CD8-positive, alpha-beta memory T cell (primary cell): Measurements from ENCODE around the gene TTC9. TPM values are rescaled to one million over a fixed set of nuclear protein-coding genes. Genes with fewer than 3 reads are reported as not detected.
A peak's percentile ranks its signal among the peaks of the same experiment; 100 is the strongest.

Source experiments
- CTCF ChIA-PET: fragments of 350-600 bp; sonication (Branson Sonifier 250); formaldehyde crosslinking; loops from one replicate; lab custom pipeline; 2021; ENCODE audit warnings: antibody characterized with exemption; lab: Charles Lee
- POLR2A ChIA-PET: fragments of 350-600 bp; sonication (Branson Sonifier 250); formaldehyde crosslinking; loops from one replicate; lab custom pipeline; 2021; ENCODE audit warnings: antibody characterized with exemption; lab: Charles Lee
- DNase-seq, 5 donors: peaks; one replicate each; pipeline versions ENCODE4 v3.0.0 to v3.0.0-alpha.2; 2020 to 2022; ENCODE audit warnings: mixed read lengths in 1 of 5
- H3K27ac ChIP-seq: one replicate; pipeline ENCODE4 v1.7.0; 2013; ENCODE audit warnings: low read depth, mild to moderate bottlenecking, low read length, moderate library complexity
- H3K27me3 ChIP-seq: 2 replicates; pipeline ENCODE4 v1.7.0; 2013; ENCODE audit warnings: low read length, mild to moderate bottlenecking; ENCODE audit not compliant: insufficient read depth, poor library complexity, severe bottlenecking
- H3K36me3 ChIP-seq: 2 replicates; pipeline ENCODE4 v1.7.0; 2013; ENCODE audit warnings: mild to moderate bottlenecking, low read length, moderate library complexity; ENCODE audit not compliant: insufficient read depth
- H3K4me1 ChIP-seq: 2 replicates; pipeline ENCODE4 v1.7.0; 2013; ENCODE audit warnings: mild to moderate bottlenecking, low read length, moderate library complexity; ENCODE audit not compliant: insufficient read depth
- H3K4me3 ChIP-seq: 2 replicates; pipeline ENCODE4 v1.7.0; 2013; ENCODE audit warnings: mild to moderate bottlenecking, low read length
- H3K9me3 ChIP-seq: 2 replicates; pipeline ENCODE4 v1.7.0; 2013; ENCODE audit warnings: mild to moderate bottlenecking, low read length
- H3K27ac Mint-ChIP-seq, 8 donors: one replicate each; pipeline ENCODE4 v1.8.0; 2020 to 2021; ENCODE audit warnings: mixed read lengths in 8 of 8, mild to moderate bottlenecking in 6 of 8, inconsistent platforms in 3 of 8, moderate library complexity in 3 of 8
- H3K27me3 Mint-ChIP-seq, 2 donors: one replicate each; pipeline ENCODE4 v1.8.0; 2020 to 2021; ENCODE audit warnings: mixed read lengths in 2 of 2, mild to moderate bottlenecking in 1 of 2, moderate library complexity in 1 of 2
- H3K36me3 Mint-ChIP-seq, 3 donors: one replicate each; pipeline ENCODE4 v1.8.0; 2020 to 2021; ENCODE audit warnings: mixed read lengths in 3 of 3, inconsistent platforms in 1 of 3, mild to moderate bottlenecking in 1 of 3
- H3K4me1 Mint-ChIP-seq, 3 donors: one replicate each; pipeline ENCODE4 v1.8.0; 2020 to 2021; ENCODE audit warnings: mixed read lengths in 3 of 3, inconsistent platforms in 1 of 3, mild to moderate bottlenecking in 1 of 3
- H3K4me3 Mint-ChIP-seq, 7 donors: one replicate each; pipeline ENCODE4 v1.8.0; 2020 to 2021; ENCODE audit warnings: mixed read lengths in 7 of 7, mild to moderate bottlenecking in 6 of 7, moderate library complexity in 4 of 7, inconsistent platforms in 2 of 7
- H3K9me3 Mint-ChIP-seq, 5 donors: one replicate each; pipeline ENCODE4 v1.8.0; 2020 to 2022; ENCODE audit warnings: mixed read lengths in 5 of 5, mild to moderate bottlenecking in 3 of 5, moderate library complexity in 2 of 5, inconsistent platforms in 1 of 5
- polyA plus RNA-seq: library from polyadenylated mRNA; unstranded; fragments of 300-500 nt; fragmentation: Illumina TruSeq; gene quantifications from one replicate; pipeline ENCODE4 v1.2.3, GENCODE V29; 2021
- total RNA-seq, 2 experiments: library from RNA; stranded (reverse); gene quantifications; one replicate each; pipeline ENCODE4 v1.2.3, GENCODE V29; 2021

Gene TTC9
- total and polyA plus RNA-seq, 3 experiments from 2014 or later, result 5.8 to 12.5 (median 6.5) TPM

DNA sequence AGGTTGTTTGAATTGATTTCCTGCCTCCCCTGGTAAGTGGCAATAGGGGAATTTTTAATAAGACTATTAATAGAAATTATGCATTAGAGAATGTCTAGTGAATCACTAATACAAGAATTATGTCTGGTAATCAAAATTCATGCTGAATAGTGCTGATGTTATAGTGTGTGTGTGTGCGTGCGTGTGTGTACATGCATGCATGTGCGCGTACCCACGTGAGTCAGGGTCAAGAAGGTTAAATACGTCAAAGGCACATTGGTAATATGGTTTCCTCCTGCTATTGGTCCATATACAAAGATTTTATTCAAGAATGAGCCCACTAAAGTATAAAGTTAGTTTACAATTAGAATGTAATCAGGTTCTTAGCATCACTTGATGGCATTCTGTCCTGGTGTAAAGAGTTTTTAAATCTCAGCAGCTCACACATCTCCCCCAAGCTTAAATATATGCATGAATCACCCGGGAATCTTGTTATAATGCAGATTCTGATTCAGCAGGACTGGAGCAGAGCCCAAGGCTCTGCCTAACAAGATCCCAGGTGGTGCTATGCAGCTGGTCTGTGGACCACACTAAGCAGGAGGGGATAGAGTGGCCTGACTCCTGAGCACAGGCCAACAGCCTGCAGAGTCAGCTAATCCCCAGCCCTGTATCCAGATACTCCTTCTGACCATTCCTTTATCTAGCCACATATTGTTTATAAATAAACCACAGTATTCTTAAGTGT, 43.9 kb downstream of the TTC9 start:
- no peaks in the 10 kb centered on the region for H3K36me3 ChIP-seq
- no peaks in the 10 kb centered on the region for H3K27me3 ChIP-seq
- no peak overlapping the region for H3K4me3 ChIP-seq
- no peaks in the 10 kb centered on the region for H3K9me3 ChIP-seq
- Mint-ChIP-seq H3K36me3 (peaks cover 0 to 4% (median 2%) of the 10 kb centered on the region in 3 donors), H3K27me3 (peaks cover 0 to 1% of the 10 kb centered on the region in 2 donors), H3K4me1 (no peaks in the 10 kb centered on the region), H3K4me3 (no peak overlapping the region), H3K9me3 (no peaks in the 10 kb centered on the region), H3K27ac (peak overlapping the region in 1 of 8 donors; percentile 20)
- no peak overlapping the region for H3K27ac ChIP-seq
- ChIA-PET POLR2A (no interaction called here), CTCF (no interaction called here)
- H3K4me1 ChIP-seq, result no peaks in the 10 kb centered on the region
- no peak for DNase-seq

DNA sequence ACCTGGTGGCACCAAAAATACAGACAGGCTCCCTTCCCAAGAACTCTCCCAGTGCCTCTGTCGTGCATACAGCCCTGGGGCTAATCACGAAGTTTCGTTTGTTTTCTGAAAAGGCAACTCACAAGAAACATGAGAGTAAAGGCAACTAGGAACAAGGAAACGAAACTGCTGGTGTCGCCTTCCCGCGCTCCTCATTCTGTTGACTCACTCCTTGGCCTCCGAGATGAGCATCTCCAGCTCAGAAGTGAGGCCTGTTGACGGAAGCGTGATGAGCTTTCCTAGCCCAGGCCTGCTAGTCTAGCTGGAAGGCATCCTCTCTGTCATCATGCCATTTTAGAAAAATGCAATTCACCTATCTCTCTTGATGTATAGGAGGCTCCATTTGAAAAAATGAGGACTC, 50.5 kb downstream of the TTC9 start:
- no peaks in the 10 kb centered on the region for H3K27me3 ChIP-seq
- no peaks in the 10 kb centered on the region for H3K4me1 ChIP-seq
- Mint-ChIP-seq H3K27ac (no peak overlapping the region), H3K4me1 (no peaks in the 10 kb centered on the region), H3K9me3 (no peaks in the 10 kb centered on the region), H3K4me3 (no peak overlapping the region), H3K36me3 (peaks cover 0 to 2% (median 0%) of the 10 kb centered on the region in 3 donors), H3K27me3 (peaks cover 0 to 1% of the 10 kb centered on the region in 2 donors)
- H3K27ac ChIP-seq, result no peak overlapping the region
- no peaks in the 10 kb centered on the region for H3K9me3 ChIP-seq
- no peak overlapping the region for H3K4me3 ChIP-seq
- H3K36me3 ChIP-seq, result no peaks in the 10 kb centered on the region
- no peak for DNase-seq
- POLR2A ChIA-PET, result no interaction called here
- CTCF ChIA-PET, result no interaction called here

DNA sequence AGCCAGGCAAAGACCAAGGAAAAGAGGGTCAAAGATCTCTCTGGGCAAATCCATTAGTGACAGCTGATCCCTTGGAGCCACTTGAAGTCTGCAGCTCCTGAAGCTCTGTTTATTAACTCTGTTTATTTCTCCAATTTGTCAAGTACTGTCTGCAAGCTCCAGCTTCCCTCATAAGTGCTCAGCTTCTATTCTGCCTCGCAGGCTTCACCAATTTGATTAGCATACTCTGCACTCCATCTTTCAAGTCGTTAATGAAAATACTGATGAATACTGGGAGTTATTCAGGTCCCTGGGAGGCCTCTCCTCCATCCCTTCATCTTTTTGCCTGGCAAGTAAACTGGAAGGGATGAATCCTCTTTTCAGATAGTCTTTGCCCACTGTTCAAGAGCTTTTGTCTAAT, 54.3 kb downstream of the TTC9 start:
- POLR2A ChIA-PET, result no interaction called here
- H3K36me3 Mint-ChIP-seq, result peaks cover 0 to 2% (median 0%) of the 10 kb centered on the region in 3 donors

DNA sequence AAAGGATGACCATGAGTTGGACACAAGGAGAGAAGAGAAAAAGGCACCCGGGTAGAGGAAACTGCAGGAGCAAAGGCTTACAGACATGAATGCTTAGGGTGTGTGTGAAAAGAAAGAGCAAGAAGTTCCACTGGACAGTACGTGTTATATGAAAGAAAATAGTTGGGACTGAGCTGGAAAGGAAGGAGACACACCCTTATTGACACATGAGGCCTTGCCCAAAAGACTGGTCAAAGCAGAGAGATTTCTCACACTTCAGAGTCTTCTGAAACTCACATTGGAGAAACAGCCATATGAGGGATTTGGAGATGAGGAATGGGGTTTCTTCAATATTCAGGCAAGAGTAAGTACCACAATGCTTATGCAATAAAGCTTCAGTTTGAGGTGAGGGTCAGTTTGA, 56.0 kb downstream of the TTC9 start:
- Mint-ChIP-seq H3K27me3 (peaks cover 0 to 3% of the 10 kb centered on the region in 2 donors), H3K36me3 (peaks cover 0 to 2% (median 0%) of the 10 kb centered on the region in 3 donors)
- CTCF ChIA-PET, result interaction anchor here (1.2 kb wide), 1 partner anchor 16 kb away, joined by 5 read pairs; no protein-coding TSS in a partner anchor

More for the DNA sequence above, 54.3 kb downstream of the TTC9 start:
- Histone ChIP-seq H3K36me3 (no peaks in the 10 kb centered on the region), H3K4me1 (no peaks in the 10 kb centered on the region), H3K9me3 (no peaks in the 10 kb centered on the region), H3K27me3 (no peaks in the 10 kb centered on the region), H3K4me3 (no peak overlapping the region), H3K27ac (no peak overlapping the region)
- Mint-ChIP-seq H3K27ac (peak overlapping the region in 1 of 8 donors; percentile 39), H3K9me3 (no peaks in the 10 kb centered on the region), H3K4me3 (no peak overlapping the region), H3K4me1 (no peaks in the 10 kb centered on the region), H3K27me3 (no peaks in the 10 kb centered on the region)
- DNase-seq, result no peak
- CTCF ChIA-PET, result no interaction called here

DNA sequence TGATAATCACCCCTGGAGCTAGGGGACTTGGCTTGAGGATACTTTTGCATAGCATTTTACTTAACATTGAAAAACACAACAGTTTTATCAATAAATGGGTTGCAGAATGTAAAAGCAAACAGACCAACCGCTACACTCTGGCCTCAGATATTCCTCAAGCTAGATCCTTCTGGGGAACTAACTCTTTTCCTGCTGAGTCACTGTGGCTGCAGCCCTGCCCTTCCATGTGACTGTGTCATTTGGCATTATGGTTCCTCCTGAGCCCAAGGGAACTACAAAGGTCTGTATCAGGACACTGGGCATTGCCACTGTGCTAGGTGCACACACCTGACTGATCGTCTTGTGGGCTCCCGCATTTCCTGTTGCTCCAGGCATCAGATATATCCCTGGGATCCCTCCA, 56.6 kb downstream of the TTC9 start:
- ChIA-PET CTCF (interaction anchor here (1.2 kb wide), 1 partner anchor 15 kb away, joined by 5 read pairs; no protein-coding TSS in a partner anchor), POLR2A (no interaction called here)
- Histone ChIP-seq H3K4me3 (no peak overlapping the region), H3K36me3 (no peaks in the 10 kb centered on the region), H3K4me1 (no peaks in the 10 kb centered on the region), H3K27ac (no peak overlapping the region), H3K27me3 (no peaks in the 10 kb centered on the region), H3K9me3 (no peaks in the 10 kb centered on the region)
- Mint-ChIP-seq H3K4me1 (peaks cover 0 to 4% (median 0%) of the 10 kb centered on the region in 3 donors), H3K4me3 (no peak overlapping the region), H3K27me3 (peaks cover 0 to 3% of the 10 kb centered on the region in 2 donors), H3K27ac (no peak overlapping the region), H3K9me3 (no peaks in the 10 kb centered on the region), H3K36me3 (peaks cover 0 to 2% (median 0%) of the 10 kb centered on the region in 3 donors)
- no peak for DNase-seq

More for the DNA sequence above, 56.0 kb downstream of the TTC9 start:
- H3K9me3 Mint-ChIP-seq, result no peaks in the 10 kb centered on the region
- H3K27ac ChIP-seq, result no peak overlapping the region
- no peak overlapping the region for H3K4me3 Mint-ChIP-seq
- H3K27me3 ChIP-seq, result no peaks in the 10 kb centered on the region
- H3K9me3 ChIP-seq, result no peaks in the 10 kb centered on the region
- POLR2A ChIA-PET, result no interaction called here
- no peak for DNase-seq
- H3K4me3 ChIP-seq, result no peak overlapping the region
- H3K4me1 ChIP-seq, result no peaks in the 10 kb centered on the region
- peaks cover 0 to 4% (median 0%) of the 10 kb centered on the region in 3 donors for H3K4me1 Mint-ChIP-seq
- H3K27ac Mint-ChIP-seq, result no peak overlapping the region
- no peaks in the 10 kb centered on the region for H3K36me3 ChIP-seq

DNA sequence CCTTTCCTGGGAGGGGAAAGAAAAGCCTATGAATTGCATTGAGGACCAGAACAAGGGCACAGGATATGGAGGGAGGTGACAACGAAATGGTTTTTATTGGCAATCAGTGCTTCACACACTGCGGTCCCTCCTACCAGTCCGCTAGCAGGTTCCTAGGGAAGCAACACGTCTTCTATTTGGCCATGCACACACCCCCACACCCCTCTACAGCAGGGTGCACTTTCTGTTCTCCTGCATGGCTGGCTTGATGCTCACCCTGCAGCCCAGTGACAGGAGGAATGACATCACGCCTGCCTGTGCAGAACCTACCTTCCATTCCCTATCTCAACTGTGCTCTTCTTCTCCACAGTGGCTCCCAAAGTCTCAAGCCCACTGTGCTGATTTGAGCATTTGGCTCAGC, 57.9 kb downstream of the TTC9 start:
- H3K9me3 Mint-ChIP-seq, result no peaks in the 10 kb centered on the region
- H3K4me3 ChIP-seq, result no peak overlapping the region
- no peaks in the 10 kb centered on the region for H3K4me1 ChIP-seq
- H3K27ac Mint-ChIP-seq, result no peak overlapping the region
- POLR2A ChIA-PET, result no interaction called here
- H3K27me3 Mint-ChIP-seq, result peaks cover 0 to 3% of the 10 kb centered on the region in 2 donors
- peaks cover 0 to 4% (median 0%) of the 10 kb centered on the region in 3 donors for H3K4me1 Mint-ChIP-seq
- H3K27ac ChIP-seq, result no peak overlapping the region
- H3K4me3 Mint-ChIP-seq, result no peak overlapping the region
- no peaks in the 10 kb centered on the region for H3K27me3 ChIP-seq
- H3K36me3 ChIP-seq, result no peaks in the 10 kb centered on the region
- CTCF ChIA-PET, result interaction anchor here (1.5 kb wide), 1 partner anchor 38 kb away, joined by 3 read pairs; no protein-coding TSS in a partner anchor
- no peaks in the 10 kb centered on the region for H3K36me3 Mint-ChIP-seq
- H3K9me3 ChIP-seq, result no peaks in the 10 kb centered on the region
- DNase-seq, result no peak

DNA sequence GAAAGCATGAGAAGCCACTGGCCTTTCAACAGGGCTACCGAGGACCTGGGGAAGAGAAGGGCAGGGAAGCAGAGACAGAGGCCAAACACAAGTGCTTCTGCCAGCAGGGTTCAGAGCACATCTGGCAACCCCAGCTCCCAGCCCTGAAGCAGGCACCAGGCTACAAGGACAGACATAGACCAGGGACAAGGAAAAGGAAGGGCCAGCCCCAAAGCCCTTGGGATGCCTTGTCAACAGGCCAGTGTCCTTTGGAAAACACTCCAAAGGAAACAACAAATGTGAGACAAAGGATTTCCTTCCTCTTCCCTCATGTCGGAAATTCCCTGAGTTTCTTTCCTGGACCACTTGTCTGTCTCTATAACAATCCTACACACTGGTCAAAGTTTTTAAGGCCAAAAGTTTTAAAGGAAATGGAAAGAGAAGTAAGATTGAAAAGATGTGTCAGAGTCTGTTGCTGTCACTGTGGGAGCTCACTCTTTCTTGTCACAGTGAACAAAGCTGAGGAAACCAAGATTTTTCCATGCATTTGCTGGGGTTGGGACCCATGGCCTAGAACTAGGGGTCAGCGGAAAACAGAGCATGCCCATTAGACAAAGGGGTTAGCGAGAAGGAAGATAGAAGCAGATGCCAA, 59.4 kb downstream of the TTC9 start:
- Histone ChIP-seq H3K4me3 (no peak overlapping the region), H3K27me3 (no peaks in the 10 kb centered on the region), H3K36me3 (no peaks in the 10 kb centered on the region), H3K9me3 (no peaks in the 10 kb centered on the region), H3K27ac (no peak overlapping the region), H3K4me1 (no peaks in the 10 kb centered on the region)
- Mint-ChIP-seq H3K27me3 (peaks cover 0 to 3% of the 10 kb centered on the region in 2 donors), H3K4me1 (peaks cover 0 to 4% (median 0%) of the 10 kb centered on the region in 3 donors), H3K9me3 (no peaks in the 10 kb centered on the region), H3K36me3 (no peaks in the 10 kb centered on the region), H3K4me3 (no peak overlapping the region), H3K27ac (no peak overlapping the region)
- POLR2A ChIA-PET, result no interaction called here
- no peak for DNase-seq
- CTCF ChIA-PET, result interaction anchor here (1.5 kb wide), 1 partner anchor 40 kb away, joined by 3 read pairs; no protein-coding TSS in a partner anchor

DNA sequence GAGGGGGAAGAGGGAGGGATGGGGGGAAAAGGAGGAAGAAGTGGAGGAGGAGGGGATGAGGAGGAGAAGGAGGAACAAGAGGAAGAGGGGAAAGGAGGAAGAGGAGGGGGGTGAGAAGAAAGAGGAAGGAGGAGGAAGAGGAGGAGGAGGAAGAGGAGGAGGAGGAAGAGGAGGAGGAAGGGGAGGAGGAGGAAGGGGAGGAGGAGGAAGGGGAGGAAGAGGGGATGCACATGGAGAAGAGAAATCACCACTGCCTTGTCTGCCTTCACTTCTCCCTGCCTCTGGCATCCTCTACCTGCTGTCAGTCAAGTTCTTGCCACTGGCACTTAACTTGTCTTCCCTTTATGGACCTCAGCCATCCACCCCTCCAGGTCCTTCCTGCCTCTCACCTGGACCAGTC, 59.9 kb downstream of the TTC9 start:
- CTCF ChIA-PET, result no interaction called here
- Mint-ChIP-seq H3K4me1 (peaks cover 0 to 4% (median 0%) of the 10 kb centered on the region in 3 donors), H3K4me3 (no peak overlapping the region), H3K9me3 (no peaks in the 10 kb centered on the region), H3K27me3 (peaks cover 0 to 6% of the 10 kb centered on the region in 2 donors), H3K36me3 (no peaks in the 10 kb centered on the region), H3K27ac (peak overlapping the region in 1 of 8 donors; percentile 2)
- Histone ChIP-seq H3K9me3 (no peaks in the 10 kb centered on the region), H3K36me3 (no peaks in the 10 kb centered on the region), H3K4me3 (no peak overlapping the region), H3K27me3 (no peaks in the 10 kb centered on the region), H3K4me1 (no peaks in the 10 kb centered on the region), H3K27ac (no peak overlapping the region)
- DNase-seq, result no peak
- POLR2A ChIA-PET, result no interaction called here
